ENCODE measurements around the gene HOXB5. TPM values are rescaled to one million over a fixed set of nuclear protein-coding genes. Genes with fewer than 3 reads are reported as not detected.

The HOXB5 gene
- total RNA-seq, 1 donor from 2014 or later = 3.9 TPM

DNA sequence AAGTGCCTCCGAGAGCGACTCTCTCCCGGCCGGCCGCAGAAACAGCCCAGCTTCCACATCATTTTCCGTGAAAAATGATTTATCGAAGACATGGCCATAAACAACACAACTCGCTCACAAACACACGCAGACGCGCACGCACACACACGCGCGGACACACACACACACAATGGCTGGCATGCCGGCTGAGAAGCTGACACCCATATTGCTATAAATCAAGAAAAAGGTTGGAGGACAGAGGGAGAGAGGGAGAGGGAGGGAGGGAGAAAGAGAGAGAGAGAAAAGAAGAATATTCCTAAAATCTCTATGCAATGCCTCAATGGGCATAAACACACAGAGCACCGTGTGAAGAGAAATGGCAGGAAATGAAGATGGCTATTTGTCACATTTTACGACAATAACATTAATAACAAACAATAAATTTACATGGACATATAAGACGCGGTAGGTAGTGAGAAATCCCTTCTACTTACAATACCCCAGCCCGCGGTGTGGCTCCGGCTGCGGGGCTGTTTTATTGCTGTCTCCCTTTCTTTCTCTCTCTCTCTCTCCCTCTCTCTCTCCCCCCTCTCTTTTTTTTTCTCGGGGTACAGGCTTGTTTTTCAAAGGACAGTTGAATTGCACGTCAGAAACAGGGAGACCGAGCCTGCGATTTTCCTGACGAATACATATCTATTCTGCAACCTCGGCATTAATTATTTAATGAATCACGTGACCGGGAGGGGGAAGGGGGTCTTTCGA, 24.9 kb downstream of the HOXB5 start:
- DNase-seq (no peak), ATAC-seq (no peak)
- H3K9me3 ChIP-seq = no peaks in the 10 kb centered on the region
- intact Hi-C loops (cut with DNase I) = no loop called here
- H3K27me3 ChIP-seq (ENCODE audit: low read depth) = peaks cover 83% of the 10 kb centered on the region
- no peak for TF ChIP-seq CTCF (IDR thresholded peaks at IDR 0.05)
- peak overlapping the region; percentile 49 for H3K27ac ChIP-seq
- peaks cover 31% of the 10 kb centered on the region for H3K4me1 ChIP-seq
- H3K4me3 ChIP-seq = peak overlapping the region; percentile 13
- H3K36me3 ChIP-seq = no peaks in the 10 kb centered on the region

DNA sequence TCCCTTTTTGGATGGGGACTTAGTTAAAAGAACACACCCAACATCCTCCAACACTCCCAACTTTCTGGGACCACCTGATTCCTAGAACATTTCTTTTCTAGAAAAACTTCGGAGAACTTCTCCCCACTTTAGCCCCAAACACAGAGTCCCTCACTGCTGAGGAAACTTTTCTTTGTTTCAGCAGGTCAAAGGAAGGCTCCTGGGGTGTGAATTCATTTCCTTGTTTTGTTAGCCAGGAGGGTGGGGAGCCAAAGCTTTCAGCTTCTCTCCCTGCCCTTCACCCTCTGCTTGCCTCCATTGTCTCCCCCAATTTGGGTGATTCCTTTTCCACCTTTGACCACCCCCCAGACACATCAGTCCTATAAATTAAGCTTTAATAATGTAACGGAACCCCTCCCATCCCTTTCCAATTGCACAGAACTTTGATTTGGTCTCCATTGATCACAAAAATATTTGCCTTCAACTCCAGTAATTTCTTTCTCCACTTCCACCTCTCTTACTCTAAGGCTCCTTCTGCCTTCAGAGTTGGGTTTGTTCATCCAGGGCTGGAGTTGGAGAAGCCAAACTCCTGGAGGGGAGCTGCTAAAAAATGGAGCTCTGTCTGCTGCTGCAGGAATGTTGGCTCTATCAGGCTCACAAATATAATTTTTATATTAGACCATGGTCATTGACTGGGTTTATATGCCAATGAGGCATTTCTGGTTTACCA, 25.8 kb downstream of the HOXB5 start:
- Histone ChIP-seq H3K27me3 (ENCODE audit: low read depth) (peaks cover 82% of the 10 kb centered on the region), H3K27ac (peak overlapping the region; percentile 49), H3K9me3 (no peaks in the 10 kb centered on the region), H3K4me3 (peak overlapping the region; percentile 13), H3K36me3 (no peaks in the 10 kb centered on the region), H3K4me1 (peaks cover 31% of the 10 kb centered on the region)
- no peak for TF ChIP-seq CTCF (IDR thresholded peaks at IDR 0.05)
- ATAC-seq (no peak), DNase-seq (no peak)
- intact Hi-C loops (cut with DNase I) = no loop called here

GRCh38 chr17:48567209-48567608, 26.4 kb downstream of the HOXB5 start:
- no peaks in the 10 kb centered on the region for H3K9me3 ChIP-seq
- no peak for TF ChIP-seq CTCF (IDR thresholded peaks at IDR 0.05)
- no peak overlapping the region for H3K4me3 ChIP-seq
- H3K36me3 ChIP-seq = no peaks in the 10 kb centered on the region
- H3K4me1 ChIP-seq = peaks cover 37% of the 10 kb centered on the region
- ATAC-seq = no peak
- peak overlapping the region; percentile 49 for H3K27ac ChIP-seq
- H3K27me3 ChIP-seq (ENCODE audit: low read depth) = peaks cover 80% of the 10 kb centered on the region
- intact Hi-C loops (cut with DNase I) = no loop called here
- DNase-seq = no peak

DNA sequence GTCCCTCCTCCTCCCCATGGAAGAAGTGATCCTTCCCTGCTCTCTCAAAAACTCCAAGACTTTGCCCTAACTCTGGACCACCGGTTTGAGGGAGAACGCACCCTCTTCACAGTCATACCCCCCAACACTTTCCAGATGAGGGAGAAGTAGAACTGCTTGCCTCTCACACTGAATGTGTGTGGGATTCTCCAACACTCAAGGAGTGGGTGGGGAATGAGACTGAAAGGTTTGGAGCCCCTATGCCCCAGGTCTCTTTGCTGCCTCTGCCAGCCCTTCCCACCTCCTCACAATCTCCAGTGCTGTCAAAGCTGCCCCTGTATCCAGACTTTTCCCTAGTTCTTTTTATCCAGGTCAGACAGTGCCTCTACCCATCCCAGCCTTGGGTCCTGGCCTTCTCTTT, 26.9 kb downstream of the HOXB5 start:
- intact Hi-C loops (cut with DNase I) = no loop called here
- Histone ChIP-seq H3K27ac (no peak overlapping the region), H3K9me3 (no peaks in the 10 kb centered on the region), H3K27me3 (ENCODE audit: low read depth) (peaks cover 80% of the 10 kb centered on the region), H3K4me1 (peaks cover 42% of the 10 kb centered on the region), H3K4me3 (no peak overlapping the region), H3K36me3 (no peaks in the 10 kb centered on the region)
- TF ChIP-seq CTCF (IDR thresholded peaks at IDR 0.05) = no peak
- ATAC-seq = no peak
- no peak for DNase-seq

- no peak for TF ChIP-seq CTCF (IDR thresholded peaks at IDR 0.05)
- H3K36me3 ChIP-seq = no peaks in the 10 kb centered on the region
- H3K4me3 ChIP-seq = no peak overlapping the region
- H3K27me3 ChIP-seq (ENCODE audit: low read depth) = peaks cover 77% of the 10 kb centered on the region
- DNase-seq (no peak), ATAC-seq (no peak)
- H3K9me3 ChIP-seq = no peaks in the 10 kb centered on the region
- H3K27ac ChIP-seq = no peak overlapping the region
- peaks cover 47% of the 10 kb centered on the region for H3K4me1 ChIP-seq
- intact Hi-C loops (cut with DNase I) = no loop called here
Observed at GRCh38 chr17:48565925-48566710, 27.5 kb downstream of the HOXB5 start.
